ENCODE results near the gene FTO.

DNA sequence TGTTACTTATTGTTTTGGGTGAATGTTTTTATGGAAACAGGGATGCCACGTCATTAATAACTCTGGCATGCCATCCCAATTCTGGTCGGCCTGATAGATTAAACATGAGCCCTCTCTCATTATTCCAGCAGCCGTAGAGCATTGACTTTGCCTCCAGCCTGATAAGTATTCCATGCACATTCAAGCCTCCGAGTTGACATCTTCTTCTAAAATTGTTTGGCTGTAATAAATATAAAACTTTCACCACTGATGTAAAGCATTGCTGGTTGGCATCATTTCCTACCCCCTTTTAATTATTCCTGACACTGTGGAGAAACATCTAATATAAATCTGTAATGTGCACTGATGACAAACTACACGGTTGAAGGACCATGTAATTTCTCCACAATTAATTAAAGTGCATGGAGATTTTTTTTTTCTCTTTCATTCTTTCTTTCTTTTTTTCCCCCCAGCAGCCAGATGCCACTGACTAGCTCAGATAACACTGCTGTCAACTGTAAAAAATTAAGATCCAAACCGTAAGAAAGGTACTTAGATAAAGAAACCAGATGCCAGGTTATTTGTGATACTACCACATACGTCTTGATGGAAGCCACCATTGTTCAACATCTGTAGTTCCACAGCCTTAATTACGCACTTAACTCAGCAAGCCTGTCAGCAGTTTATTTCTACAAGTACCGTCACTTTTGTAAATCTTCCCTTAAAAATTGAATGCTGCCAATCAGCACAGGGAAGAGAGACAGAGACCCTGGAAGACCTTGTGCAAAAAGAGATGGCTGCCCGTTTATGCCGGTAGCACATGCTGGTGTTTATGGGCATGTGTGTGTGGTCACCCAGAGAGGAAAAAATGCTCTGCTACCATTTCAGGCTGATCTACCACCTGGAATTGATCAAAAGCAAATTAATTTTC is 344.9 kb downstream of the FTO start:
- no peak for TF ChIP-seq POLR2A (IDR thresholded peaks at IDR 0.05)
- TF ChIP-seq, protein P1, sequence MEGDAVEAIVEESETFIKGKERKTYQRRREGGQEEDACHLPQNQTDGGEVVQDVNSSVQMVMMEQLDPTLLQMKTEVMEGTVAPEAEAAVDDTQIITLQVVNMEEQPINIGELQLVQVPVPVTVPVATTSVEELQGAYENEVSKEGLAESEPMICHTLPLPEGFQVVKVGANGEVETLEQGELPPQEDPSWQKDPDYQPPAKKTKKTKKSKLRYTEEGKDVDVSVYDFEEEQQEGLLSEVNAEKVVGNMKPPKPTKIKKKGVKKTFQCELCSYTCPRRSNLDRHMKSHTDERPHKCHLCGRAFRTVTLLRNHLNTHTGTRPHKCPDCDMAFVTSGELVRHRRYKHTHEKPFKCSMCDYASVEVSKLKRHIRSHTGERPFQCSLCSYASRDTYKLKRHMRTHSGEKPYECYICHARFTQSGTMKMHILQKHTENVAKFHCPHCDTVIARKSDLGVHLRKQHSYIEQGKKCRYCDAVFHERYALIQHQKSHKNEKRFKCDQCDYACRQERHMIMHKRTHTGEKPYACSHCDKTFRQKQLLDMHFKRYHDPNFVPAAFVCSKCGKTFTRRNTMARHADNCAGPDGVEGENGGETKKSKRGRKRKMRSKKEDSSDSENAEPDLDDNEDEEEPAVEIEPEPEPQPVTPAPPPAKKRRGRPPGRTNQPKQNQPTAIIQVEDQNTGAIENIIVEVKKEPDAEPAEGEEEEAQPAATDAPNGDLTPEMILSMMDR (IDR thresholded peaks at IDR 0.05), result no peak

All from thyroid gland (tissue), 4 donors.